Activated naive CD4-positive, alpha-beta T cell treated with anti-CD3 and anti-CD28 coated beads, Interleukin-2, amount 50 U/mL, for 16 hours (primary cell): Measurements from ENCODE around the gene BEST1.
"Not testable (repeated sequence)": the region's sequence is repeated elsewhere in the genome, so short reads cannot be mapped to it uniquely, and the experiment has no call there.

Source experiments
- DNase-seq: peaks from one replicate; pipeline ENCODE4 v3.0.0-alpha.2; 2020

BEST1 gene

DNA sequence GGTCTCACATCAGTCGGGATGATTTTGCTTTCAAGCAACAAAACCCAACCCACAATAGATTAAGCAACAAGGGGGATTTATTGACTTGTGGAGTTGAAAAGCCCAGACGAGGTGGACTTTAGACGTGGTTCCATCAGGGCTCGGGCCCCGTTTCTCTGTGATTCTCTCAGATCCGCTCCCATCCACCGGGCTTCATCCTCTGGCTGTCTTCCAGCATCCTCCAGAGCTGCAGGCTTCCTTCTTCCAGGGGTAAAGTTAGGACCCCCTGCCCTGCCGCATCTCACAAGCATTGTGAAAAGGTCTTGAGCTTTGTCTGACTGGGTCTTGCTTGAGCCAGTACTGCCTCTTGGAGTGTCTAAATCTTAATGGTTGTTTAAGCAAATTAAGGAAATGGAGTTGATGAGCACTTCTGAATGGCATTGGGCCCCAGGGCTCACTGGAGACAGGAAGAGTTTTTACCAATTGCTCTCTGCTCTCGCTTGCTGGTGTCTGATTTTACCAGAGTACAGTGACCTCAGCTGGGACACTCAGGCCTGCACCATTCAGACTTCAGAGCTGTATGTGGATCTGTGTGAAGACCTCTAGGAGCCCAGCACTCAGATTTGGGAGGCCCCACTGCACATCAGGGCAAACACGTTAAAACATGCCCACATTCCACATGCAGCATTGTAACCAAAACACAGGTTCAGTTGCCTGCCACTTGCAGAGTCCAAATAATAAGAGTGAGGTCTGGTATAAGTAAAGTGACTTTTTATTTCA is 30.8 kb downstream of the BEST1 start:
- DNase-seq, result no peak

DNA sequence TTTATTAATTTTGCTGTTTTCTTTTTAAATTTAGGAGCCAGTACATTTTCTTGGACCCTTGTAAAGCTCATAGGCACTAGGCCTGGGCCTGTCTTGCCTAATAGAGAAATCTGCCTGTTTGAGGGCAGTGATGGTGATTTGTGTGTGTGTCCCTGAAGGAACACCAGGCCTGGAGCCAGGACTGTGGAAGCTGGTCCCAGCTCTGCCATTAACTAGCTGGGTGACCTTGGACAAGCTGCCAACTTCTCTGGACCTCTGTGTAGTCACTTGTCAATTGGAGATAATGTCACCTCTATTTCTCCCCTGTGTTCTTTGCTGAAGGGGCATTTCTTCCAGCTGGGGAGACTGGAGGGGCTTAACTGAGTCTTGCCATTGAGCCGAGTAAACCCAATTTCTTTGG is 33.3 kb downstream of the BEST1 start:
- no peak for DNase-seq

DNA sequence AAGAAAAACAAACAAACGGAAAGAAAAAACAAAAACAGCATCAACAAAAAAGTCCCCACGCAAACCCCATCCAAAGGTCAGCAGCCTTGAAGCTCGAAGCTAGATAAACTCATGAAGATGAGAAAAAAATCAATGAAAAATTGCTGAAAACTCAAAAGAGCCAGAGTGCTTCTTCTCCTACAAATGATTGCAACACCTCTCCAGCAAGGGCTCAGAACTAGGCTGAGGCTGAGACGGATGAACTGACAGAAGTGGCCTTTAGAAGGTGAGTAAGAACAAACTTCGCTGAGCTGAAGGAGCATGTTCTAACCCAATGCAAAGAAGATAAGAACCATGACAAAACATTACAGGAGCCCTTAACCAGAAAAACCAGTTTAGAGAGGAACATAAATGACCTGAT is 35.7 kb downstream of the BEST1 start:
- DNase-seq, result no peak

DNA sequence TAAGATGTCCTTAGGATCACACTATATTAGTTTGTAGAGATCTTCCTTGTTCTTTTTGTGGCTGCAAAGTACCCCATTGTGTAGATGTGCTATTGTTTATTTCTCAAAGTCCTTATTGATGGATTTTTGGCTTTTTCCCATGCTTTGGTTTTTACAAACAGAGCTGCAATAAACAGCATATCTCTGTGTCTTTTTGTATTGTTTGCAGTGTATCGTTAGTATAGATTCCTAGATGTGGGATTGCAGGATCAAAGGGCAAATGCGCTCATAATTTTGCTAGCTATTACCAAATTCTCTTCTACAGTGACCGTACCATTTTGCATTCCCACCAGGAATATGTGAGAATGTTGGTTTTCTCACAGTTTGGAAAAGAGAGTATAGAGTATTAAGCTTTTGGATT is 44.8 kb downstream of the BEST1 start:
- no peak for DNase-seq

DNA sequence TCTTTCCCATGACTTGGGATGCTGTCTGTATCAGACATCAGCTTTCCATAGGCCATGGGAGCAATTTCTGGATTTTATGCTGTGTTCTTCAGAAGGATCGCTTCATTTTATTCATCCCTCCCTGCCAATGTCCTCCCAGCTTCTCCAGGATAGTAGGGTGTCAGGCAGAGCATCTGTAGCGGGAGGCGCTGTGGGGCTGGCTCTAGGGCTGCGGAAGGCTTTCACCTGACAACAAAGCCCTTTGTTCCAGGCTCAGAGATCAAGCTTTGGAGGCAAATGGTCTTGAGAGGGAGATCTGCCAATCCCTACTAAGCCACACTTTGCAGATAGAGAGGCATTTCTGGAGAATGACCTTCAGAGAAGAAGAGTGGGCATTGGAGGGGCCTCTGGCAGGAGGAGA is 46.8 kb downstream of the BEST1 start:
- no peak for DNase-seq

DNA sequence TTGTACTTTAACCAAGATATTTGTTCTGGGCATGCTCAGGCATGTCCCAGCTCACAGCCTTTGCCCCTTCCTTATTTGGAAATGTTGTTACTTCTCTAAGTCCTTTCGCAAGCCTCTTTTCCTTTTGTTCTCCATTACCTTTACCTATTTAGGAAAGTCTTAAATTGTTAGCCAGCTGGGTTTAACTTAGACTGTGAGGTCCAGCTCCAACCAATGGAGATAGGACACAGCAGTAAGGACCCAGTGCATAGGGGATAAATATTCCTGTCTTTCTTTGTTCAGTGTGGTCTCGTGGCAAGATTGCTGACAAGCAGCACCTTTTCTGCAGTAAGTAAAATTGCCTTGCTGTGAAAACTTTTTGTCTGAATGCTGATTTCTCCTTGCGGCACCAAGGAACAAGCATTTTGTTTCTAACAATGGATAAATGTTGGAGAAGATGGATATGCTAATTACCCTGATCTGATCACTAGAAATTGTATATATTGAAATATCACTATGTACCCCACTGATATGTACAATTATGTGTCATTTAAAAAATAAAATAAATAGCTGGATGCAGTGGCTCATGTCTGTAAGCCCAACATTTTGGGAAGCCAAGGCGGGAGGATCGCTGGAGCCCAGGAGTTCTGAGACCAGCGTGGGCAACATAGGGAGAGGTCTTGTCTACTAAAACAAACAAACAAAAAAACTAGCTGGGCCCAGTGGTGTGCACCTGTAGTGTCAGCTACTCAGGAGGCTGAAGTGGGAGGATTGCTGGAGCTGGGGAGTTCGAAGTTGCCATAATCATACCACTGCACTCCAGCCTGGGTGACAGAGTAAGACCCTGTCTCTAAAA is 49.2 kb downstream of the BEST1 start:
- DNase-seq, result no peak

DNA sequence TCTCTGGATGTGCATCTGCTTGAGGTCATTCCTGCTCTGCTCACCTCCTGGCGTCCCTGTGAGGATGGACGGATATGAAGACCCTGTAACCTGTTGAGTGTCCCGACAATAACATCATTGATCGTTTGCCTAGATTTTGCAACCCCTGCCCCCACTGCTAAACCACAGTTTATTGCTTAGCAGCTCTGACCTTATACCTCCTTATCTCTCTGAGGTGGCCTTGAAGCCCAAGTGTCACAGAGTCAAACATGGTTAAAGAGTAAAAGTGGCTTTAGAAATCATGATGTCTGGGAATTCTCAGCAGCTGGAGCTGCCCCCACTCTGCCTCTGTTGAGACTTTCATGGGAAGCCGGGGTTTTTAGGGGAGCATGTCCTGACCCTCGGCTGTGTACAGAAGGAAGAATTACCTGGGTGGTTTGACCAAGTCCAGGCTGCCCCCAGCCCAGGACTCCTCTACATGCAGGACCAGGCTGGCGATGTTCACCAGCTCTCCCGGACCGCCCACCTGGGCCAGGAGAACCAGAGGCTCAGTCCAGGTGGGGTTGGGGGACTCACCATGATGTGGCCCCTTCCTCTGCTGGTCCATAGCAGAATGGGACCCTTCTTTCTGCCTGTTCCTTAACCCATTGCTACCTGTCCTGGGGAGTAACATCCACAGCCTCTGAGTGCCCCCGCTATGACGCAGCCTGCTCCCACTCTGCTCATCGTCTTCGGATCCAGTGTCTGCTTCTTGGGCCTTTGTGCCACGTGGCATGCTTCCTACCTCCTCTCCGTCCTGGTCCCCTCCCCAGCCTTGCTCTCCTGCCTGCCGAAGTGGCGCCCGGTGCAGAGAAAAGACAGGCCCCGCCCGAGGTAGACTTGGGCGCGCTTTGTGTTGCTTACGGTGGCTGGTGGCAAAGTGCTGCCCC is 50.6 kb downstream of the BEST1 start:
- DNase-seq, result no peak

DNA sequence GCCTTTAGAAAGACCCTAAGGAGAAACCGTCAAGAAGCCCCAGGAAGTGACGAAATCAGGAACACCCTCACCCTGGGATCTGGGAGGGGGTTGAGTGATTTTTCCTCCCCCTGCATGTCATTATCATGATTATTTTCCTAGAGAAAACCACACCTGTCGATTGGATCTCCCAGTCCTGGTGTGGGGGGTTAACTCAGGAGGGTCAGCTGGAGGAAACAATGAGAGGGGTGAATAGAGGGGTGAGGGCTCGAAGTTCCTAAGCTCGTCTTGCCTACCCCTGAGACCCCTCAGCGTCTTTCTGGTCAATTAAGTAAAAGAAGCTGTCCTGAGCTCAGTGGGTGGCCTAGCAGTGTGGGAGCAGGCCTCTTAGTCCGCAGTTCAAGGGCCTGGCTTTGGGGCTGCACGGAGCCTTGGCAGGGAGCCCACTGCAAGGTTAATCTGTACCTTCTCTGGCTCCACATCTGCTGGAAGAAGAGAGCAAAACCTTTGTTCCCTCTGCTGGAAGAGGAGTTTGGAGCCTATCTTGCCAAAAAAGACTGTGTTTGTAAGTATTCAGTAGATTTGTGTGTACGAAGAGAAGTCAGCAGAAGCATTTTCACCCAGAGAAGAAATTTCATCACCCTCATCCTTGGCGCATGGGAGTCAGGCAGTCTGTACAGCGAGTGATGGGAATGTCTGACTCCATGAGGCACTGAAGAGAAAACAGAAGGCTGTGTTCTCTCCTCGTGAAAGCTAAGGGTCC is 51.5 kb downstream of the BEST1 start:
- DNase-seq, result no peak

DNA sequence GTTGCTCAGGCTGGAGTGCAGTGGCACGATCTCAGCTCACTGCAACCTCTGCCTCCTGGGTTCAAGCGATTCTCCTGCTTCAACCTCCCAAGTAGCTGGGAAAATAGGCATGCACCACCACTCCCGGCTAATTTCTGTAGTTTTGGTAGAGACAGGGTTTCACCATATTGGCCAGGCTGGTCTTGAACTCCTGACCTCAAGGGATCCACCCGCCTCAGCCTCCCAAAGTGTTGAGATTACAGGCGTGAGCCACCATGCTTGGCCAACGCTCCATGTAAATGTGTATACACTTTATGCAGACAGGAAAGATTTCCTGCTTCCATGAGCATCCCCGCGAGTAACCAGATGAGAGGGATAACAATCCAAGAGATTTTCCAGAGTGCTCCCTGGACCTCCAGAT is 52.1 kb downstream of the BEST1 start:
- DNase-seq, result not testable (repeated sequence)

DNA sequence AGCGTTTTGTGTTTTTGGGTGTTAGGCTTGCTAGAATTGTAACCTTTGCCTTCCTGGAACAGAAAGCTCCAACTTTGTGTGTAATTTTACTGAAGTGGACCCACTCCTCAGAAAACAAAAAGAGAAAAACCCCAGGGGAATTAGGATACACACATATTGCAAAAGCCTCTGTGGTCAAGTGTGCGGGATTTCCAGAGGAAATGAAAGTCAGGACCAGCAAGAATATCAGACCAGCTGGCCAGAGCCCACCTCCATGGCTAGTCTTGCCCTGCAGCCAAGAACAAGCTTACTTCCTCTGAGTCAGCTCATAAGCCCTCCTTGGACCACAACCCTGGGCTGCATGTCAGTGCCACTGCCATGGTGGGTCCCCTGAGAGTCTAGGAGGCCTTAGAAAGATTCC is 54.3 kb downstream of the BEST1 start:
- DNase-seq, result no peak

DNA sequence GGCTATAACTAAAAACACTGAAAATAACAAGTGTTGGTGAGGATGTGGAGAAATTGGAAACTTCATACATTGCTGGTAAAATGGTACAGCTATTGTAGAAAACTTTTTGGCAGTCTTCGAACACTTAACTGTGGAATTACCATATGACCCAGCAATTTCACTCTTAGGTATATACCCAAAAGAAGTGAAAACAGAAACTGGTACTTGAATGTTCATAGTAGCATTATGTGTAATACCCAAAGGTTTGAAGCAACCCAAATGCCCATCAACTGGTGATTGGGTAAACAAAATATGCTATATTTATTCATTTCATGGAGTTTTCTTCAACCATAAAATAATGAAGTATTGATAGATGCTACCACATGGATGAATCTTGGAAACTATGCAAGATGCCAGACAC is 58.0 kb downstream of the BEST1 start:
- DNase-seq, result no peak

DNA sequence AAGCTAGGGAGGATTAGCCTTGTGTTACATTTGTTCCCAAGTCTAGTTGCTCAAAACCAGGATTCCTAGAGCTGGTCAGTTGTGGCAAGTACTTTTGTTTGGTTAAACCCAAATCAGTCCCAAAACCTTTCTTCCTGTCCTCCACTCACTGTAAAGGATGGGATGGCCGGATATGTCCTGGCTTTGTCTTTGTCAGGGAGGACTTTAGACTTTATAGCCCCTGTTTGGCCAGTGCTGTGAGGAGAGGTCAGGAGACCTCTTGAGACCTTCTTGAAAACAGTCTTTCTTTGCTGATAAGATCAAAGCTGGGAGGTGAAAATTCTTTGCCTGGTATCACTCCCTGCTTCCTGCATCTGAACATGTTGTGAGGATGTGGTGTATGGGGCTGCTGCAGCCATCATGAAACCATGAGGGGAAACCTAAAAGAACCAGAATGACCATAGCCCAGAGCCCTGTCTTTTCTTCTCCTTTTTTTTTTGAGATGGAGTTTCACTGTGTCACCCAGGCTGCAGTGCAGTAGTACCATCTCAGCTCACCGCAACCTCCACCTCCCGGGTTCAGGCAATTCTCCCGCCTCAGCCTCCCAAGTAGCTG is 60.9 kb downstream of the BEST1 start:
- DNase-seq, result no peak

DNA sequence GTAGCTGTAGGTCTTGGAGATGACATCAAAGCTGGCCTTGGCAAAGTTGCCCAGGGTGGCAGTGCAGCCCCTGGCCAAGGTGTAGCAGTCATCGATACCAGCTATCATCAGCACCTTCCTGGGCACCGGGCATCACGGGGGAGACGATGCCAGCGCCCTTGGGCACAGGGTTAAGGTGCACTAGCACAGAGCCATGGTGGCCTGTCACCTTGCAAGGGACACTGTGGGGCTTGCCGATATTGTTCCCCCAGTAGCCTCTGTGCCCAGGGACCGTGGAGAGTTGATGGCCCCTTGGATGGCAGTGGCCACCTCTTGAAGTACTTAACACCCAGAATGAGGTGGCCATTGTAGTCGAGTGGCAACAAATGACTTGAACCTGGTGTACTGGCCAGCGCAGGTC is 61.7 kb downstream of the BEST1 start:
- DNase-seq, result no peak

DNA sequence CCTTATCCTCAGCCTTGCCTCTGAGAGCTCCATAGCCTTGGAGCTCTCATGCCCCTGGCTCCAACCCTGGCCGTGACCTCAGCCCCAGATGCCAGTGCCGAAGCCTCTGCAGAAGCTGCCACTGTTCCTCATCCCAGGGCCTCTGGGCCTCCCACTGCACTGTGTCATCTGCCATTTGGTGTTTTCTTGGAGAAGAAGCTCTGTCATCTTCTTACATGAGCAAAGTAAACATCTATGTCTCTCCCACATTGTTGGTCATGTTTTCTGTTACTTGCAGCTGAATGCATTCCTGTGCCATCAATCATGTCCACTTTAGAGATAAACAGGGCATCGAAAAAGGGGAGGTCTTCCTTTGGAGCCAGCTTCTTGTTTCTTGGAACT is 62.3 kb downstream of the BEST1 start:
- no peak for DNase-seq

DNA sequence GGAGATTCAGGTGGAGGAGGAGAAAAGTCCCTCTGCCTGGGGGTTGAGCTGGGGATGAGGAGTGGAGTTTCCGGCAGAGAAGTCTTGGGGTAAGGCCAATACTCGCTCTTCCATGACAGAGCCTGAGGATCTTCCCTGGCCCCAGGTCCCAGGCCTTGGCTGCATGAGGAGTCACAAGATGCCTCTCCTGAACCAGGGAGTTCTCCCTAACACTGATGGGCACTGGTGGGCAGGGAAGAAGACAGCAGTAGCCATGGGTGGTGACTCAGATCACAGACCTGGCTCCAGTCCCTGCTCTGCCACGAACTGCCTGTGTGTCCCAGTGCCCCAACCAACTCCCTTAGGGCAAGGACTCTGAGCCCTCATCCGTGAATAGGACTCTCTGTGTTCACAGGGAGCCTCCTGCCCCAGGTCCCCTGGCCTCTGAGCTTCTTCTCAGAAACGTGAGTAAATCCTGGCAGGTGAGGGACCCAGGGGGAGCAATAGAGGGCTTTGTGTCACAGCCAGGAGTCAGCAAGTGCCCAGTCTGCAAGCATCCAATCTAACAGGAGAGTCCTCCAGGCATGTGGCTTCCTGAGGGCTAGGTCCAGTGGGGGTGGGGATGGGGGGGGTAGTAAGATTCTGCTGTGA is 62.8 kb downstream of the BEST1 start:
- DNase-seq, result no peak
